ENCODE data around the gene C9orf57. TPM values are rescaled to one million over a fixed set of nuclear protein-coding genes. Genes with fewer than 3 reads are reported as not detected.

C9orf57 gene
- total RNA-seq, 1 donor from 2014 or later: not detected

DNA sequence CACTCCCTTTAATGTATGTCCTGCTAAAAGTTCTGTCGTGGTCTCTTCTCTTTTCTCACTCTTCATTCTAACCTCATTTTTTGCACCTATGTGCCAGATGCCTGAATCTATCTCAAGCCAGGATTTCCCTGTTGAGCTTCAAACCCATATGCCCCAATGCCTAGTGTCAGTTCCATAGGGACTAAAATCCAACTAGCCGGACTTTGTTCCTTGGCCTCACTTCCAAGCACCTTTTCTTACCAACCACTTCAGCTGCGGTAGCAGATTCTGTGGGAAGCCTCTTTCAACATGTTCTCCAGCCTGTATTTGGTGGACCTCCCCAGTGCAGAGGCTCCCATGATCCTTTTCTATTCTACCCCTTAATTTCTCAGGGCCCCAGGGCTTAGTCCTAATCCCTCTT, 17.5 kb downstream of the C9orf57 start:
- intact Hi-C loops (cut with micrococcal nuclease): no loop called here
- Mint-ChIP-seq H3K36me3 (ENCODE audit: low read depth) (no peaks in the 10 kb centered on the region), H3K4me1 (ENCODE audit: low read depth) (peaks cover 6% of the 10 kb centered on the region), H3K27ac (no peak overlapping the region), H3K4me3 (no peak overlapping the region), H3K9me3 (no peaks in the 10 kb centered on the region), H3K27me3 (ENCODE audit: insufficient read depth) (peaks cover 11% of the 10 kb centered on the region)
- no peak for DNase-seq (ENCODE audit: low spot score)

DNA sequence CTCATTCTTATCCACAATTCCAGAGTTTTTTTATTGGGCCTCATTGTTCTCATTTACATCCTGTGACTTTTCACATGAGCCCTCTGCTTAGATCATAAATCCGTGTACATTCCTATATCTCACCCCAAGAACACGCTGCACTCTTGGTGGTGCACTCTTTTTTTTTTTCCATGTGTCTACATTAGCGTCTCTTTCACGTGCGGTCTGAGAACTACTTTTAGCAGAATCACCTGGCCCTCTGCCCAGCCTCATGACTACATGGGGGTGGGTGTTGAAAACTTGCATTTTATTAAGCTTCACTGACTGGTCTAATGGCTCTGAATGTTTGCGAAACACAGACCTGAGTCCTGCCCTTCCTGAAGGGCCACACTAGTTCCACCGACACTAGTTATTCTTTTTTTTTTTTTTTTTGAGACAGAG, 18.6 kb downstream of the C9orf57 start:
- peaks cover 11% of the 10 kb centered on the region for H3K27me3 Mint-ChIP-seq (ENCODE audit: insufficient read depth)
- H3K9me3 Mint-ChIP-seq: no peaks in the 10 kb centered on the region
- no peak overlapping the region for H3K27ac Mint-ChIP-seq
- intact Hi-C loops (cut with micrococcal nuclease): no loop called here
- H3K36me3 Mint-ChIP-seq (ENCODE audit: low read depth): no peaks in the 10 kb centered on the region
- peaks cover 6% of the 10 kb centered on the region for H3K4me1 Mint-ChIP-seq (ENCODE audit: low read depth)
- no peak for DNase-seq (ENCODE audit: low spot score)
- H3K4me3 Mint-ChIP-seq: no peak overlapping the region

DNA sequence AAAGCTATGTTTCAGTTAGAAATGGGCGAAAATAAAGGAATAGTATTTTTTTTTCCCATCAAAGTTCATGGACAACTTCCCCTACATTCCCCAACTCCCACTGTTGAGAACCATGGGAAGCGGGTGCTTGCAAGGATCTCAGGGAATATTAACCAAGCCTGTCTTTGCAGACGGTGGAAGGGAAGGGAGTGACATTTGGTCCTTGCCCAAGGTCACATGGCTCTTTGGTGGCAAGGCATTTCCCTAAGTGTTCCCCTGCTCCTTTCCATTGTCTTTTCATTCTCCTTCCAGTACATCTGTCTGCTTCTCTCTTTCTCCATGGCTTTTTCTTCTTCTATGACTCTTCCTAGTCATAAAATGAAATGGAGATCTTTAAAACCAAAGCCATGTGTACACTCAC, 19.0 kb downstream of the C9orf57 start:
- intact Hi-C loops (cut with micrococcal nuclease): no loop called here
- H3K4me3 Mint-ChIP-seq: no peak overlapping the region
- H3K36me3 Mint-ChIP-seq (ENCODE audit: low read depth): no peaks in the 10 kb centered on the region
- peaks cover 6% of the 10 kb centered on the region for H3K4me1 Mint-ChIP-seq (ENCODE audit: low read depth)
- no peak for DNase-seq (ENCODE audit: low spot score)
- no peak overlapping the region for H3K27ac Mint-ChIP-seq
- no peaks in the 10 kb centered on the region for H3K9me3 Mint-ChIP-seq
- H3K27me3 Mint-ChIP-seq (ENCODE audit: insufficient read depth): peaks cover 11% of the 10 kb centered on the region

DNA sequence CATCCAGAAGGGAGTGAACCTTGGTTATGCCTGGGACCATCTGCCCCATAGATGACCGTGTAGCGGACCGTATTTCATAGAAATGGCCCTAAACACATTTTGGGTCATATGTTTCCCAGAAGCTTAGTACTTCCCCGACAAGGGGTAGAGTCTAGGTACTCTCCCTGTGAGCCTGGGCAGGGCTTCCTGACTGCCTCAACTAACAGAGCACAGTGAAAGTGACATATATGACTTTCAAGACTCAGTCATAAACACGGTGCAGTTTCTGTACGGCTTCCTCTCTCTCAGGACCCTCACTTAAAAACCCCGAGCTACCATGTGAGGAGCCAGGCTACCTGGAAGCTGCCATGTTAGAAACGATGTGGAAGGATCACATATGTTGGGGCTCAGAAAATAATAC, 20.9 kb downstream of the C9orf57 start:
- H3K4me1 Mint-ChIP-seq (ENCODE audit: low read depth): peaks cover 6% of the 10 kb centered on the region
- H3K4me3 Mint-ChIP-seq: no peak overlapping the region
- peaks cover 11% of the 10 kb centered on the region for H3K27me3 Mint-ChIP-seq (ENCODE audit: insufficient read depth)
- H3K36me3 Mint-ChIP-seq (ENCODE audit: low read depth): no peaks in the 10 kb centered on the region
- DNase-seq (ENCODE audit: low spot score): no peak
- intact Hi-C loops (cut with micrococcal nuclease): loop anchor here (1.0 to 10.0 kb wide), 4 partner anchors 233 to 983 kb away; no protein-coding TSS in a partner anchor
- no peak overlapping the region for H3K27ac Mint-ChIP-seq
- H3K9me3 Mint-ChIP-seq: no peaks in the 10 kb centered on the region

DNA sequence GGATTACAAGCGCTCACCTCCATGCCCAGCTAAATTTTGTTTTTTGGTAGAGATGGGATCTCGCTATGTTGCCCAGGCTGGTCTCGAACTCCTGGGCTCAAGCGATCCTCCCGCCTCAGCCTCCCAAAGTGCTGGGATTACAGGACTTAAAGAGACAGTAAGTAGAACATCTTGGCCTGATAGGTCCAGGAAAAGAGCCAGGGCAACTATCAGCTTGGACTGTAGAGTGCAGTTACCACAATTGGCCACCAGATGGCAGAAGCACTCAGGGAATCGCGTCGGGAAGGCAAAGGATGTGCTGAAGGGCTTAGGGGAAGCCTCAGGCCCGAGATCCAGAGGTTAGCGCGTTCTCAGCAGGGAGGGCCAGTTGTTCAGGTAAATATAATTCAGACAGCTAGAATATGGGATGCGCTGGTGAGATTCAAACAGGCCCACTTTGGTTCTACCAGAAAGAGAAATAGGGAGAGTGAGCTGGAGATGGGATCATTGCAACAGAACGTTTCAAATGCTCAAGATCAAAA, 21.5 kb downstream of the C9orf57 start:
- no peak overlapping the region for H3K27ac Mint-ChIP-seq
- peaks cover 6% of the 10 kb centered on the region for H3K4me1 Mint-ChIP-seq (ENCODE audit: low read depth)
- H3K4me3 Mint-ChIP-seq: no peak overlapping the region
- H3K9me3 Mint-ChIP-seq: no peaks in the 10 kb centered on the region
- H3K27me3 Mint-ChIP-seq (ENCODE audit: insufficient read depth): peaks cover 11% of the 10 kb centered on the region
- H3K36me3 Mint-ChIP-seq (ENCODE audit: low read depth): no peaks in the 10 kb centered on the region
- intact Hi-C loops (cut with micrococcal nuclease): loop anchor here (1.0 to 10.0 kb wide), 4 partner anchors 233 to 983 kb away; no protein-coding TSS in a partner anchor
- DNase-seq (ENCODE audit: low spot score): peak; percentile 36

DNA sequence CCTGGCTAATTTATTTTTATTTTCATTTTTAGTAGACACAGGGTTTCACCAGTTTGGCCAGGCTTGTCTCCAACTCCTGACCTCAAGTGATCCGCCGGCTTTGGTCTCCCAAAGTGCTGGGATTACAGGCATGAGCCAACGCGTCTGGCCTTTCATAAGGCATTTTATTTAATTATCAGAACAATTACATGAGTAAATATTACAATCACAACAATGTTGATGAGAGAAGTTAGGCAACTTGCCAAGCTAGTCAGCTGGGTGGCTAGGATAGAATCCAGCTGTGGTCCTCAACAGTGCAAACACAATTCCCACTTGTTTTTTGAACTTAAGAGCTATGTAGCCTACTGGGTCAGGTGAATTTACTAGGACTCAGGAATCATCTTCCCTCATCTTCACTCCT, 22.0 kb downstream of the C9orf57 start:
- Mint-ChIP-seq H3K27me3 (ENCODE audit: insufficient read depth) (peaks cover 11% of the 10 kb centered on the region), H3K4me3 (no peak overlapping the region), H3K9me3 (no peaks in the 10 kb centered on the region), H3K36me3 (ENCODE audit: low read depth) (no peaks in the 10 kb centered on the region), H3K27ac (no peak overlapping the region), H3K4me1 (ENCODE audit: low read depth) (peaks cover 6% of the 10 kb centered on the region)
- DNase-seq (ENCODE audit: low spot score): no peak
- intact Hi-C loops (cut with micrococcal nuclease): loop anchor here (5.0 to 10.0 kb wide), 2 partner anchors 556 to 984 kb away; no protein-coding TSS in a partner anchor

DNA sequence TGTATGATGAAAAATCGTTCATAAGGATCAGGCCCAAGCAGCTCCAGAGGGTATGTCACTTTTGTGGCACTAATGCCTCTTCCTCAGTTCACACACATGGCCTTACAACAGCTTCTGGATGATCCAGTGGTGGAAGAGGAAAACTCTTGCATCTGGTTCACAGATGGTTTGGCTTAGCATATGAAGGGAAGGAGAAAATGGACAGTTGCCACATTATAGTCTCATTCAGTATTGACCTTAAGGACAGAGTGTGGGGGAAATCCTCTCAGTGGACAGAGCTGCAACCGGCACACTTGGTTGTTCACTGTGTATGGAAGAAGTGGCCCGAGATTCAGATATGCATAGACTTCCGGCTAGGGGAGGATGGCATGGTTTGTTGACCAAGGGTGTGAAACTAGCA, 22.8 kb downstream of the C9orf57 start:
- Mint-ChIP-seq H3K27me3 (ENCODE audit: insufficient read depth) (peaks cover 11% of the 10 kb centered on the region), H3K9me3 (no peaks in the 10 kb centered on the region), H3K4me1 (ENCODE audit: low read depth) (peaks cover 6% of the 10 kb centered on the region), H3K36me3 (ENCODE audit: low read depth) (no peaks in the 10 kb centered on the region), H3K4me3 (no peak overlapping the region), H3K27ac (no peak overlapping the region)
- no peak for DNase-seq (ENCODE audit: low spot score)
- intact Hi-C loops (cut with micrococcal nuclease): loop anchor here (5.0 to 10.0 kb wide), 2 partner anchors 557 to 985 kb away; no protein-coding TSS in a partner anchor

DNA sequence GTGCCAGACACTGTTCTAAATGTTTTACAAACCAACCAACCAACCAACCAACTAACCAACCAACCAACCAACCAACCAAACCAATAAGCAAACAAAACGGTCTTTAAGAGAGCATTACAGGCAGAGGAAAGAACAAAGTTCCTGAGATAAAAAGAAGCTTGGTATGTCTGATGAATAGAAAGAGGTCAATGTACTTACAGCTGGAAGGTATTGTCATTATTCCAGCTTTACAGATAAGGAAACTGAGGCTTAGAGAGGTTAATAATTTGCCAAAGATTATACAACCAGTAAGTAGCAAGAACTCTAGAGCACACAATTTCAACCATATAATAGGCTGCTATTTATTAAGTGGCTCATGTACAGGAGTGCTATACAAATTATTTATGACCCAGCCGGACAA, 29.6 kb downstream of the C9orf57 start:
- Mint-ChIP-seq H3K36me3 (ENCODE audit: low read depth) (no peaks in the 10 kb centered on the region), H3K4me1 (ENCODE audit: low read depth) (peaks cover 2% of the 10 kb centered on the region), H3K27ac (no peak overlapping the region), H3K27me3 (ENCODE audit: insufficient read depth) (no peaks in the 10 kb centered on the region), H3K4me3 (no peak overlapping the region), H3K9me3 (peaks cover 4% of the 10 kb centered on the region)
- intact Hi-C loops (cut with micrococcal nuclease): loop anchor here (10.0 kb wide), 1 partner anchor 564 kb away; no protein-coding TSS in a partner anchor
- no peak for DNase-seq (ENCODE audit: low spot score)

DNA sequence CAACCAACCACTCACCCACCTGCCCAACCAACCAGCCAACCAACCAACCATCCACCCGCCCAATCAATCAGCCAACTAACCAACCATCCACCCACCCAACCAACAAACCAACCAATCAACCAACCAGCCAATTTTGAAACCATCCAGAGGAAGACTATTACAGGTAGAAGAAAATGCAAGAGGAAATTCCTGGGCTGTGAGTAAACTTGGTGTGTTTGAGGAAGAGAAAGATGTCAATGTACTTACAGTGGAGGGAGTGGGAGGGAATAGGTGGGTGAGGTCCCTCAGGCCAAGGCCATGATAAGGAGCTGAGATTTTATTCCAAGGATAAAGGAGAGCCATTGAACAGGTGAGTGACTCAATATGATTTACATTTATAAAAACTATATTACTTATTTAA, 30.4 kb downstream of the C9orf57 start:
- peaks cover 5% of the 10 kb centered on the region for H3K4me1 Mint-ChIP-seq (ENCODE audit: low read depth)
- no peak overlapping the region for H3K27ac Mint-ChIP-seq
- no peak overlapping the region for H3K4me3 Mint-ChIP-seq
- intact Hi-C loops (cut with micrococcal nuclease): loop anchor here (10.0 kb wide), 1 partner anchor 565 kb away; no protein-coding TSS in a partner anchor
- H3K9me3 Mint-ChIP-seq: peaks cover 4% of the 10 kb centered on the region
- H3K36me3 Mint-ChIP-seq (ENCODE audit: low read depth): no peaks in the 10 kb centered on the region
- H3K27me3 Mint-ChIP-seq (ENCODE audit: insufficient read depth): no peaks in the 10 kb centered on the region
- no peak for DNase-seq (ENCODE audit: low spot score)

DNA sequence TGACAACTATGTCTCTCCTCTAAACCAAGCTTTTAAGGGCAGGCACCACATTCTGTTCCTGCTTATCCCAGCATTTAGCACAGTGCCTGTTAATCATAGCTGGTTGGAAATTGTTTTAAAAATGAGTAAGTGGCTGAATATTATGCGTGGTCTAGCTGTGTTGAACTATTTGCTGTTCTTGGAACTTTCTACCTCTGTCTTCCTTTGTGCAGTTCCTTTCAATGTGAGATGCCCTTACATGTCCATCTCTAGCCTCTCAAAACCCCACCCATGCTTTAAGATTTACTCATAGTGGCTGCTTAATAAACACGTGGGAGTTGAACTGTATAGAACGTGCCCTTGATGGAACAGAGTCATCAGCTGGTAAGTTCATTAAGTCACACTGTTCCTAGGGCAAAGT, 34.5 kb downstream of the C9orf57 start:
- Mint-ChIP-seq H3K27ac (no peak overlapping the region), H3K4me3 (no peak overlapping the region), H3K4me1 (ENCODE audit: low read depth) (peaks cover 5% of the 10 kb centered on the region), H3K9me3 (peaks cover 4% of the 10 kb centered on the region), H3K36me3 (ENCODE audit: low read depth) (no peaks in the 10 kb centered on the region), H3K27me3 (ENCODE audit: insufficient read depth) (no peaks in the 10 kb centered on the region)
- intact Hi-C loops (cut with micrococcal nuclease): loop anchor here (1.0 to 2.0 kb wide), 4 partner anchors 115 to 741 kb away; partner anchors contain the start of genes ABHD17B and C9orf85
- no peak for DNase-seq (ENCODE audit: low spot score)

DNA sequence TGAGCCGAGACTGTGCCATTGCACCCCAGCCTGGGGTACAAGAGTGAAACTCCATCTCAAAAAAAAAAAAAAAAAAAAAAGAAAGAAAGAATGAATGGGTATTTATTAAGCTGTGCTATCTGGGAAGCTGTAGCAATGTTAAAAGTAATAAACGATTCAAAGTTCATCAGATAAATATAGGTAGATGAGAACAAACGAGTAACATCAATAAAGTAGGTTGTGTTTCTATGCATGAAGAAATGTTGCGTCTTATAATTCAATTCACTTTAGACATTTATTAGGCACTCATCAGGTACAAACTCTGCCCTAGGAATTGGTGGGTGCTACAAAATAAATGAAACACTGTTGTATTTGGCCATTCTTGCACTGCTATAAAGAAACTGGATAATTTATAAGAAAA, 36.8 kb downstream of the C9orf57 start:
- Mint-ChIP-seq H3K9me3 (no peaks in the 10 kb centered on the region), H3K36me3 (ENCODE audit: low read depth) (no peaks in the 10 kb centered on the region), H3K27me3 (ENCODE audit: insufficient read depth) (no peaks in the 10 kb centered on the region), H3K27ac (no peak overlapping the region), H3K4me1 (ENCODE audit: low read depth) (peaks cover 5% of the 10 kb centered on the region), H3K4me3 (no peak overlapping the region)
- intact Hi-C loops (cut with micrococcal nuclease): no loop called here
- no peak for DNase-seq (ENCODE audit: low spot score)

DNA sequence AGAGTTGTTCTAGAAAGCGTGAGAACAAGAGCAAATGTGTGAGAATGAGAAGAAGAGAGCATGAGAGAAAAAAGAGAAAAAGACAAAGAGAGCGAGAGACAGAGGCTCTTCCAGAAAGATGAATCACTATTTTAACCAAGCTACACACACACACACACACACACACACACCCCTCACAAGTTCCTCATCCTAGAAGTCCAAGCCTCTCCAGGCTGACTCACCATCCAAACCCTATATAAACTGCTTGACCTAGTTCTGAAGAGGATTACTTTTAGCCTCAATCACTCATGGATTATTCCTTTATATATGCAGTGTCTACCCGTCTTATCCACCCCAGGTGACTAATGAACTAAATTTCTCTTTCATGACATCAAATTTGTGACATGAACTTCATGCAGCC, 37.6 kb downstream of the C9orf57 start:
- intact Hi-C loops (cut with micrococcal nuclease): no loop called here
- no peak overlapping the region for H3K4me3 Mint-ChIP-seq
- no peaks in the 10 kb centered on the region for H3K9me3 Mint-ChIP-seq
- H3K27me3 Mint-ChIP-seq (ENCODE audit: insufficient read depth): no peaks in the 10 kb centered on the region
- peaks cover 5% of the 10 kb centered on the region for H3K4me1 Mint-ChIP-seq (ENCODE audit: low read depth)
- no peak overlapping the region for H3K27ac Mint-ChIP-seq
- H3K36me3 Mint-ChIP-seq (ENCODE audit: low read depth): no peaks in the 10 kb centered on the region
- no peak for DNase-seq (ENCODE audit: low spot score)

DNA sequence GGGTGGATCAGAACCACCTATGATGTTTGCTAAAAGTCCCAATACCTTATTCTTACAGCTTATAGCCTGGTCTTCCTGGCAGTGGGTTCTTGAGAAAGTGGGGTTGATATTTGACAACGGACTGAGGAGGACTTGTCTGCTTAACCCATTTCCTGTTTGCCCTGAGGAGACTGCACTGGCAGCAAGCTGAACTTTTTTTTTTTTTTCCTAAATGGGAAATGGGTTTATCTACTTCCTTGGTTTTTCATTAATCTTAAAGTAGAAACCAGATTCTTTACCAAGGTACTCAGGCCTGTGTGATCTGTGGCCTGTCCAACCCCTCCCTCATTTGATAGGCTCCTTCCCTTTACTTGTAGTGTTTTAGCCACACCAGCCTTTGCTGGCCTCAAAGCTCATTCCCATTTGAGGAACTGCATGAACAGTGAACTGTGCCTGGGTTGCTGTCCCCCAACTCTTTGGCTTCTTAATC, 47.1 kb downstream of the C9orf57 start:
- Mint-ChIP-seq H3K9me3 (no peaks in the 10 kb centered on the region), H3K4me3 (no peak overlapping the region), H3K4me1 (ENCODE audit: low read depth) (peaks cover 9% of the 10 kb centered on the region), H3K27ac (no peak overlapping the region), H3K36me3 (ENCODE audit: low read depth) (no peaks in the 10 kb centered on the region), H3K27me3 (ENCODE audit: insufficient read depth) (peaks cover 2% of the 10 kb centered on the region)
- intact Hi-C loops (cut with micrococcal nuclease): no loop called here
- no peak for DNase-seq (ENCODE audit: low spot score)

DNA sequence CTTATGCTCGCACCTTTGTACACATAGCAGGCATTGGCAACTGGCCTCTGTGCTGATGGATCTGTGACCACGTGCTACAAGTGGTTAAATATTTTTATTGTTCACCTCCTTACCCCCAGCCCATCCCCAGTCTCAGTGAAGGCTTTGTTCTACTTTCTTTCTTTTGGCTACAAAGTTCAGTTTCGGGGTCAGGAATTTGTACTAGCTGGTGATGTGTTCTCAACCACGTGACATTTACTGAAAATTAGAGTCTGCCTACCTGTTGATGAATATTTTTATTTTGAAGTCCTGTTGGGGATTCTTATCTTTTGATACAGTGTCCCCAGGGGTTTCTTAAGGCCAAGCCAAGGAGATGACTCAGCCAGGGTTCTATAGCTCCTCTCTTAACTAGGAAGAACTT, 47.8 kb downstream of the C9orf57 start:
- Mint-ChIP-seq H3K9me3 (no peaks in the 10 kb centered on the region), H3K27ac (no peak overlapping the region), H3K4me3 (no peak overlapping the region), H3K36me3 (ENCODE audit: low read depth) (no peaks in the 10 kb centered on the region), H3K27me3 (ENCODE audit: insufficient read depth) (peaks cover 2% of the 10 kb centered on the region), H3K4me1 (ENCODE audit: low read depth) (peaks cover 9% of the 10 kb centered on the region)
- intact Hi-C loops (cut with micrococcal nuclease): no loop called here
- no peak for DNase-seq (ENCODE audit: low spot score)
